Fibroblast of the conjunctiva (primary cell): ENCODE data around the gene EFNA2.

Source experiments
- DNase-seq: peaks from one replicate; pipeline ENCODE4 v3.0.0-alpha.2; 2010; ENCODE audit warnings: low read depth

The EFNA2 gene

DNA sequence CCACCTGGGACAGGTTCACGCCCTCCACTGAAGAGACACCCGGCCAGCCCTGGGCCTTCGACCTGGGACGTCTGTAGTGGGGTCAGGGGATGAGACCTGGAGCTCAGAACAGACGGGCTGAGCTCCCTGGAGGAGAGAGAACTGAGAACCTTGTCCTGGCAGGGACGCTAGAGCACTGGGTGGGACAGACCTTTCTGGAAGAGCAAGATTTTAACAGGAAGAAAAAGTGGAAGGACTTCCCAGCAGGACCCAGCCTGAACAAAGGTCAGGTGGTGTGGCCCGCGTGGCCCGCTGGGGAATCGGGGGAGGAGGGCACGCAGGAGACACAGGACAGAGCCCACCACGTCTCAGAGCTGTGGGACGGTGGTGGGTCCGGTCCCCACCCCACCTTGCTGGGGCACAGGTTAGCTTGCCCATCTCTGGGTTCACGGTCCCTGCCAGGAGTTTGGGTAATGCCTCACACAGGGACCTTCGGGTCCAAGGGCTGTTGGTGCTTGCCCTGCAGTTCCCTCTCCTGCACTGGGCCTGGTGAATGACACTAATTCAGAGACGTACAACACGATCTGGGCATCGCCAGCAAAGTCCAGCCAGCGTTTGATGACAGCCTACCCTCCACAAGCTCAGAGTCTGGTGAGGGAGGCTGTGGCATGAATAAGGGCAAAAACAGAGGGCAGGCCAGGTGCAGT, 1.2 kb upstream of the EFNA2 start:
- DNase-seq, result no peak

DNA sequence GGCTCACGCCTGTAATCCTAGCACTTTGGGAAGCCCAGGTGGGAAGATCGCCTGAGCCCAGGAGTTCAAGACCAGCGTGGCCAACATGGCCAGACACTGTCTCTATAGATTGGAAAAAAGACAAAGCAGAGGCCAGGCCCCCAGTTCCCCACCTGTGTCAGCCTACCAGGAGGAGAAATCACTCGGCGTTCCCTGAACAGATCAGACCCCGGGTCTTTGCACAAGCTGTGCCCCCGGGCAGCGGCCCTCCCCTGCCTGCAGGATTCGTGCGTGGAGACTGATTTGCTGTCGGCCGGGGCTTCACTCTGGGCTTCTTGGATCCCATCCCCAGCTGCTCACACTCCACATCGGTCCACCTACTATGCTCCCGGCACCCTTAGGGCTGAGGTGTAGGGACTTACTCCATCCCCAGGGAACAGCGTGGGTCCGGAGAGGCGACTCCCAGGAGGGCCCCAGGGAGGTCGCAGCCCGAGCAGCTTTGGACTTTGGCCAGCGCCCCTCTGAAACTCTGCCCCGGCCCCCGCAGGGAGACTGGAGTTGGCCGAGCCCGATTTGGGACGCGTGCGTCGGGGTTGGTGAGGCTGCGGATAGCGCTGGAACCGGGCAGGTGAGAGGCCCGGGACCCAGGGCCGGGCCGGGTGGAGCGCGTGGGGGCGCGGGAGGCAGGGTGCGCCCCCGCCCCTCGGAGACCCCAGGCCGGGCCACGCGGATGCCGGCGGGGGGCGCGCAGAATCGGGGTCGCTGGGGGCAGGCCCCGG, 515 bp upstream of the EFNA2 start:
- no peak for DNase-seq

DNA sequence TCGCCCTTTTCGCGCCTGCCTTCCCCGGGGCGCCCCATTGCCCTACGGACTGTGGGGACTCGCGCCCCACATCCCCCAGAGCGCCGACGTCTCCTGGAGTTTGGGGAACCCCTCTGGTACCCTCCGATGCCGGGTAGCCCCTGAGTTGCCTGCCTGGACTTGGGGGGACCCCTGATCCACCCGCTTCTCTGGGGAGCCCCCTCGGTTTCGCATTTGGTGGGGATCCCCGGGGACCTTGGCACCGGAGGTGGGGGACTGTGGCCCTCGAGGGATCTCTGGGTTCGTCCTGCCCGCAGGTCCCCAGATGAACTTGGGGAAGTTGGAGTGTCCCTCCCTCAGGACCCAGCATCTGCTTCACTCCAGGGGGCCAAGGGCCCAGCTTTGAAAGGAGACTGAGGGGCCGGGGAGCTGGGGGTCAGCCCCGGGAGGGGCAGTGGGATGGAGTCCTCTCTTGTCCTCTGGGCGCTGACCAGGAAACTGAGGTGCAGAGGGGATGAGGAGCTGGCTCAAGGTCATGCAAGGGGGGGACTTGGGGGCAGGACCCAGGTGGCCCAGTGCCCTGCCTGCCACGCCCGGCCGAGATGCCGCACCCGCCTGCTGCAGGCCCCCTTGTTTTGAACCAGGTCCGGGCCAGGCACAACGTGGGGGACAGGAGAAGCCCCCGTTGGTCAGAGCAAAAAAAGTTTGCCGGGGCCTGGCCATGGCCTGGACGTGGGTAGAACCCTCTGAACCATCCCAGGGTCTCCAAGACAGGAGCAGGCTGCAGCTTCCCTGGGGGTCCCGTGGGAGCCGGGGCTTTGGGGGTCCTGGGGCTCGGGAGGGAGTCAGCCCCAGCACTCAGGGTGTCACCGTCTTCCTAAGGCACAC, 1.0 kb downstream of the EFNA2 start:
- DNase-seq, result no peak

DNA sequence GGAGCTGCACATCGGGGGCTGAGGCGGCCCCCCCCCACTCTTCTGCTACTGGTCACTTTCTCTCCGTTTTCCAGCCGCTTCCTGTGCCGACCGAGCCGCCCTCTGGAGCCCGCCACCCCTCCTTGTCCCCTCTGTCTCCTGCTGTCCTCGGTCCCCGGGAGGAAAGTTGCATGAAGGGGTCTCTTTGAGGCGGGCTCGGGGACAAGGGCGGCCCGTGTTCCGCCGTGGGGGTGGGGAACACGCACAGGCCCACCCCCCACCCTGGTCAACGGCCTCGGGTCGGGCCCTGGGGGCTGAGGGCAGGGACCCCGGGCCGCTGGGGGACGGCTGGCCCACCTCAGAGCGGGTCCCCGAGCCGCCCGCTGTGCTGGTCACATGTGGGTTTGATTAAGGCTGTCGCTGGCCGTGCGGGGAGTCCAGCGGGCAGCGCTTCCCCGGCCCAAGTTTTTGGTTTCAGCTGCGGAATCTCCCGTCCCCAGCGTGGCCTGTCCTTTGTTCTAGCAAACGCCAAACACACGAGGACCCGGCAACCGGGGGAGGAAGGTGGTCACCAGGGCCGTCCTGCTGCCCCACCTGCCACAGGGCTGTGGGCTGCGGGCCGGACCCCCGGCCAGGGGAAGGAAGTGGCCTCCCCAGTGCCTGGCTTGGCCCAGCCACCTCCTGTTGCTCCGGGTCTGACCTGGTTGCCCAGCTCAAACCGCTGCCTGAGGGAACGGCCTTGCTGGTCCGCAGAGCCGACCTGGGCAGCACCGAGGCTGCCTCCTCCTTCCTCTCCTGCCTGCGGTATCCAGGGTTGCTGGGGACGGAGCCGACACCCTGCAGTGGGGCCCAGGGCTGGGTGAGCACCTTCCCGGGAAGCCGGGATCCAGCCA, 1.9 kb downstream of the EFNA2 start:
- DNase-seq, result no peak

DNA sequence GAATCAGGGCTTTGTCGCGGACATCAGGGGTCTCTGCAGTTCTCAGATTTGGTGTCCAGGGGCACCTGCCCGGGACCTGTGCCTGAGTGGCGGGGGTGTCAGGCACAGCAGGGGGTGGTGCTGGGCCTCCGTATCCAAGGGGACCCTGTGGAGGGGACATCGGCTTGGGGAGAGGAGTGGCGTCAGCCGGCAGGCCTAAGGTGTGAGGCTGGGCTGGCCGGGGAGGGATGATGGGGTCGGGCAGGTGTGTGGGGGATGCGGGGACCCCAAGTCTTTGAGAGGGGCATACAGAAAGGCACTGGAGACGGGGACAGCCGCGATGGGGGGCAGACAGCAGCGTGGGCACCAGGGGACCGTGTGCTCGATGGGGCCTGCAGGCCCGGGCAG, 2.5 kb downstream of the EFNA2 start:
- no peak for DNase-seq

DNA sequence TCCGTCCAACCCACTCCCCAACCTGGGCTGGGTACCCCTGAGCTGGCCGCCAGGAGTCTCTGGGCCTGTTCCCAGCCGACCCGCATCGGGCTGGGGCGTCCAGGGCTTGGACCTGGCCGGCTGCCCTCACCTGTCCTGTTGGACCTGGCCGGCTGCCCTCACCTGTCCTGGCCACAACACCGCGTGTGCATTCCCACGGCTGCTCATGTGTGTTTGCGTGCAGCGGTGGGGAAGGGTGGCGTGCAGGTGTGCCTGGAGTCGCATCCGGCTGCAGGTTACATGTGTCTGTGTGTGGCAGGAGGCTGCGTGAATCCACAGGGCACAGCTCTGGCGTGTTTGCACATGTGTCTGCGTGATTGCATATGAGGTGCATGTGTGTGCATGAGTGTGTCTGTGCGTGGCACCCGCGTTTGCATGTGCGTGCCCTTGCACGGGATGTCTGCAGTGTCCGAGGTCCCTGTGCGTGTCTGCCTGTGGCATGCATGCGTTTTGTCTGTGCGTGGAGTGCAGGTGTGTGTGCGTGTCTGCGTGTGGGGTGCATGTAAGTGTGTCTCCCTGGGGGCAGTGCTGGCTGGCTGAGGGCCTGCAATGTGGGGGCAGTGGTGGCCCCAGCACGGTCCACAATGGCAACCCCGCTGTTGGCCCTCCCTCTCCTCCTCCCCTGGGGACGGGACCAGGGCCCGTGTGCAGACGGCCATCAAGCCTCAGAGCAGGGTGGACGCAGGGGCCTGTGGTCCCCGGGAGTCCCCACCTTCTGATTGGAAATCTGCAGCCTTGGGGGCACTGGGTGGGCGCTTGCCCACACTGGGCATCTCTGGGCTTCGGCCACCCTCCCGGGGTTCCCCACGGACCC, 3.4 kb downstream of the EFNA2 start:
- DNase-seq, result no peak

DNA sequence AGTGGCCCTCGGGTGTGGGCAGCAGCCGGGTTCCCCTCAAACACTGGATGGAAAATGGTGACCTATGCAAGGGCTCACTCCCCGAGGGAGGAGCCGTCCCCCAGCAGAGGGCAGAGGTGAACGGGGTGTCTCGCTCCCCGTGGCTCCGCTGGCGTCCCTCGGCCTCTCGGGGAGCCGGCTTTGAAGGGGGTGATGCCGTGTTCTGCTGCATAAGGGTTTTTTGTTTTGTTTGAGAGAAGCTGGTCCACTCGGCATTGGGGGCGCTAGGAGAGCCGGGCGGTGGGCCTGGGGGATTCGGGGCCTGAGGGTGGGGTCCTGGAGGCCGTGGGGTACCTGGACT, 4.0 kb downstream of the EFNA2 start:
- DNase-seq, result no peak

DNA sequence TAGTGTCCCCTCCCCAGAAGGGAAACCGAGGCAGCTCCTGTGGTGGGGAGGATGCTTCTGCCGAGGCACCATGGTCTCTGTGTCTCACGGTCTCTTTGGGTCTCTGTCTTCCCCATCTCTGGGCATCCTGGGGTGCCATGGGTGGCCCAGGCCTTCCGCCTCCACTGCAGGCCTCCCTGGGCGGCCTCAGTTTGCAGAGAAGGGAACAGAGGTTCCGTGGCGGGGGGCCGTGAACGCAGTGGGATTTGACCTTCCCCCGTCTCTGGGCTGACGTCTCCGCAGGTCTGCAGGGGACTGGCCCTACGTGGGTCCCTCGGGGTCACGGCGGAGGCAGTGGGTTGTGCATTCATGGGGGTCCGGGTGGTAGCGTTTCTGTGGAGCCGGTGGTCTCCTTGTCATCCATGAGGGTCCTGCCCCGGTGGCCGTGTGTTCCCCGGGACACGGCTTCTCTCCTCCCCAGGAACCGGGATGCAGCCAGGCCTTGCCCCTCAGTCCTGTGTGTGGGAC, 4.6 kb downstream of the EFNA2 start:
- DNase-seq, result no peak

DNA sequence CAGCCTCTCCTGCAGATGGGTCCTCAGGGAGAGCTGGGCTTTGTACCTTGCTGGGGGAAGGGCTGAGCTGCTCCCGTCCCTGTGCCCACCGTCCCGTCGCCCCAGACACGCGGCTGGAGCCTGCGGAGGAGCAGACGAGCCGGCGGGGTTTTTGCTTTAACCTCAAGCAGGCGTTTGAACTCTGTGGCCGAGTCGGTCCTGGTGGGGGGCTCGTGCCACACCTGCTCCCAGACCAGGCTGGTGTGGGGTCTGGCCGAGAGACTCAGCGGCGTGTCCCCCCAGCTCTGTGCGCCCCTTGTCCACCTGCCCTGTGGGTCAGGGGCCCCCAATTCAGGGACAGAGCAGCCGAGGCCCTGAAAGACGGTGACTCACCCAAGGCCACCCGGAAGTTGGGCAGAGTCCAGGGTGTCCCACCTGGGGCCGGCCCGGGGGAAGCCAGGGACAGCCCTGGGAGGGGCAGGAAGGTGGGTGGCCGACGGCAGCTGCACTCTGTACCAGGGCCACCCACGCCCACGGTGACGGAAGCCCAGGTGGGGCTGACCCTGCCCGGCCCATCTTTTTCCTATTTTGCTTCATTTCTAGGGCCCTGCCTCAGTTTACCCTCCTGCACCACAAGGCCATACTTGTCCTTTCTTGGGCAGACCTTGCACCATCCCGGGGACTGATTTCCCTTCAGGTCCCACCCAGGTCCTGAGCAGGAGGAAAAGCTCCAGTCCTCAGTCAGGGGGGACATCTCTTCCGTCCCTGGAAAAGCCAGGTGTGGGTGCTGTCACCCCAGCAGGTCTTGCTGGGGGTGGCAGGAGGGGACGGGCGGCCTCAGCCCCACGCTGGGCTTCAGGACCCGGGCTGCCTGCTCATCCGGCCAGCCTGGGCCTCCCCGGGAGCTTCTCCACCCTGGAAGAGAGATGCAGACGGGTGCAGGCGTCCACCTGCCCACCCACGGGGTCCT, 5.3 kb downstream of the EFNA2 start:
- DNase-seq, result no peak

DNA sequence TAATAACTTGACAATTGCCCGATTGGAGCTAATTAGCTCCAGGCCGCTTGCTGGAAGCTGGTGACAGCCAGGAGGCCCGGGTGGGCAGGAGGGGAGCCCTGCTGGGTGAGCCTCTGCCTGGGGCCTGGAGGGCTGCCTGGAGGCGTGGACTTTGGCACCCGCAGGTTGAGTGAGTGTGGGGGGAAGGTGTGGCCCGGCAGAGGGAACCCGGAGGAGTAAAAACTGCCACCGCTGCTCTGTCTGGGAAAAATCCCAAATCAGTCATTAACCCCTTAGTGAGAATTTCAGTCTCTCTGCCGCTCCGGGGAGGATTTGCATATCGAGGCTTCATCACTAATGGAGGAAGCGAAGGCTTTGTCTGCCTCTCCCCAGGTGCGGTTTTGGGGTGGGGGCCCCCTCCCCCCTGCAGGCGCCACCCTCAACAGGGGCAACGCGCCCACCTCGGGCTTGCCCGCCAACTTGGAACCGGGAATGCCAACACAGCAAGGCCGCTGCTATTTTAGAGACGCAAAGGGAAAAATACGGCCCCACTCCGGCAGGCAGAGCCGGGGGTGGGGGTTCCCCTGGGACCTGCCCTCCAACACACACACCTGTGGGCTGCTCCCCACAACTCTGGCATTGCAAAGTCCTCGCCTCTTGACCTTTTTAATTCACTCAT, 6.2 kb downstream of the EFNA2 start:
- DNase-seq, result no peak

DNA sequence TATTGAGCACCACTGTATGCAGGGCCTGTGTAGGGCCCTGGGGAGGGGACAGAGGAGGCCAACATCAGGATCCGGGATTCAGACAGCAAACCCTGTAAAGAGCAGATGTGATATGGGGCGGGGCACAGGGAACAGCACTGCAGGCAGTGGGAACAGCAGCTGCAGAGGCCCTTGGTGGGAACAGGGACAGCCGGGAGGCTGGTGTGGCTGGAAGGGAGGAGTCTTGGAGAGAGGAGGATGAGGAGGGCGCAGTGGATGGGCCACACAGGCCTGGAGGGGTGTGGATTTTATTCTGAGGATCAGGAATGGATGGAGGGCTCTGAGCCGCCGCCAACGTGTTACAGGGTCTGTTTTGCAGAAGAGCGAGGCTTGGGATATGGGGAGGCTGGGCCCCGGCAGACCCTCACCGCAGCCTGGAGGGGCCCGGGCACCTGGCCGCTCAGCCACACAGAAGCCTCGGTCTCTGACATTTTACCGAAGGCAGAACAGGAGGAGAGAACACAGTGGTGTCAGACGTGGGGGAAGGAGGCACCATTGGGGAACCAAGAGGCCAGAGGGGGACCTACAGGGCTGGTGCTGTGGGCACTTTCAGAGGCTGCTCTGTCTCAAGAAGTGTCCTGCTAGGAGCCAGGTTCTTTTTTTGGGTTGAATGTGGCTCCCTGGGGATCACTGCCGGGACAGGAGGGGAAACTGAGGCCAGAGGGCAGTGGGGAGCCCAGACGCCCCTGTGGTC, 6.9 kb downstream of the EFNA2 start:
- DNase-seq, result no peak

DNA sequence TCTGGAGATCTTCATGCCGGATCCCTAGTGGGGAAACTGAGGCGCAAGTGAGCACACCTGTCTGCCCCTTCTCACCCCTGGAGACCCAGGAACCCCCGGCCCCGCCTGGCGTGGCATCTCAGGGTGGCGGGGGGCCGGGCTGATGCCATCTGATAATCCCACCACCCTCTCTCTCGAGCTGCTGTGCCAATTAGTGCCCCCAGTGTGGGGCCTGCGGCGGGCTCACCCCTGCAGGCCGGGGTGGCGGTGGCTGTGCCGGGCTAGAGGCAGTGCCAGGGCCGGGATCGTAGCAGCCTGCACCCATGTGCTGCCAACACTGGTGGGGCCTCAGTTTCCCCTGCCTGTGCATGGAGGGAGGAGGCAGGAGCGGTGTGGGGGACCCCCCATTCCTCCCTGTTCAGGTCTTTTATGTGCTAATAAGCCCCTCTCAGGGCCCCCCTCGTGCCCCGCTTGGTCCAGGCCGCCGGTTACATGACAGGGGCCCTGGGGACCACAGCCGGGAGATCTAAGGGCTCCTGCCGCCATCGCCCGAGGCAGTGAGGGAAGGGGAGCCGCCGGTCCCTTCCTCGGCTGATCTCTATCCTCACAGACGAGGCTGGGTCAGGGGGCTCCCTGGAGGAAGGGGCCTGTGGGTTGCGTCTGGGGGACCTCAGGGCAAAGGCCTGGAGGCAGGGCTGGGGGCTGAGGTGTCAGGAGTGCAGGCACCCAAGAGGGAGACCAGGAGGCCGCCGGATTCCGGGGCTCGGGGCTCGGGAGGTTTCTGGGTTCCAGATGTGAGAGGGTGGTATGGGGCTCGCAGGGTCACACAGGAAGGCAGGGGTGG, 8.3 kb downstream of the EFNA2 start:
- no peak for DNase-seq

DNA sequence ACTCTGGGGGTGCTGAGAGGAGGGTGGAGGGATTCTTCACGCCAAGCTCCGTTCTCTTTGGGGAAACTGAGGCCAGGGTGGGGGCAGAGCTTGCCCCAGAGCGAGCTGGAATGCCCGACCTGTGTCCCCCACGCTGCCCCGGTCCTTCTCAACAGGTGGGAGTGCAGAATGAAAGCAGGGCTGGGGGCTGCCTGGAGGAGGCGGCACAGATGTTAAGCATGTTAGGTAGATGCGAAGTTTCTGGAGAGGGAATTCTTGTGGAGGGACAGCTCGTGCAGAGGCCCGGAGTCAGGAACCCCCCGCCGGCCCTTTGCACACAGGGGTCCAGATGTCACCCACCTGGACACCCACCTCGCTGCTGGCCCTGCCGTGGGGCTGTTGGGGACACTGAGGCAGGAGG, 9.0 kb downstream of the EFNA2 start:
- no peak for DNase-seq

DNA sequence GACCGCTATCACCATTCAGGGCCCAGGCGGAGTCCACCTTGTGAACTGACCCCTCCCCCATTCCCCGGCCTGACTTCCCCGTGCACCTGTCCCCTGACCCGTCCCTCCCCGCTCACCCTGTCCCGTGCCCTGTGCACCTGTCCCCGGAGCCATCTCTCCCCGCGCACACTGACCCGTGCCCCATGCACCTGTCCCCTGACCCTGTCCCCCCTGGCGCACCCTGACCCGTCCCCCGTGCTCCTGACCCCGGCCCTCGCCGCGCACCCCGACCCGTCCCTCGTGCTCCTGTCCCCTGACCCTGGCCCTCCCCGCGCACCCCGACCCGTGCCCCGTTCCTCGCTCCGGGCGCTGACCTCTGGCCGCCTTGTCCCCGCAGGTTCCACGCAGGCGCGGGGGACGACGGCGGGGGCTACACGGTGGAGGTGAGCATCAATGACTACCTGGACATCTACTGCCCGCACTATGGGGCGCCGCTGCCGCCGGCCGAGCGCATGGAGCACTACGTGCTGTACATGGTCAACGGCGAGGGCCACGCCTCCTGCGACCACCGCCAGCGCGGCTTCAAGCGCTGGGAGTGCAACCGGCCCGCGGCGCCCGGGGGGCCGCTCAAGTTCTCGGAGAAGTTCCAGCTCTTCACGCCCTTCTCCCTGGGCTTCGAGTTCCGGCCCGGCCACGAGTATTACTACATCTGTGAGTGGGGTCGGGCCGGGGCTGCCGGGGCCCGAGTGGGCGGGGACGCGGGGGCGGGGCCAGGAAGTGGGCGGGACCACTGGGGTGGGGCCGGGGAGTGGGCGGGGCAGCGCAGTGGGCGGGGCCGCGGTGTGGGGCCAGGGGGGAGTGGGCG, 9.7 kb downstream of the EFNA2 start:
- no peak for DNase-seq

DNA sequence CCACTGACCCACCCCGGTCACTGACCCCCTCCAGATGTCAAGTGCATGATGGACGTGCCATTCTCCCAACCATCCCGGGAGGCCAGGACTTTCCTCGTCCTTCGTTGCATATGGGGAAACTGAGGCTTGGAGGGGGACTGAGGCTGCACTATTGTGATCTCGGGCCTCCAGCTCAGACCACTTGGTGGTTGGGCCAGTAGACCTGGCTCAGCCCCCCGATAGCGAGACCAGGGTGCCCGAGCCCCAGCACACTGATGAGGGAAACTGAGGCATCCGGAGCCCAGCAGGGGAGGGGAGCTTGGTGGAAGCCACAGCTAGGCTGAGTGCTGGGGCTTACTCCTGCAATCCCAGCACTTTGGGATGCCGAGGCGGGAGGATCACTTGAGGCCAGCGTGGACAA, 10.4 kb downstream of the EFNA2 start:
- no peak for DNase-seq

DNA sequence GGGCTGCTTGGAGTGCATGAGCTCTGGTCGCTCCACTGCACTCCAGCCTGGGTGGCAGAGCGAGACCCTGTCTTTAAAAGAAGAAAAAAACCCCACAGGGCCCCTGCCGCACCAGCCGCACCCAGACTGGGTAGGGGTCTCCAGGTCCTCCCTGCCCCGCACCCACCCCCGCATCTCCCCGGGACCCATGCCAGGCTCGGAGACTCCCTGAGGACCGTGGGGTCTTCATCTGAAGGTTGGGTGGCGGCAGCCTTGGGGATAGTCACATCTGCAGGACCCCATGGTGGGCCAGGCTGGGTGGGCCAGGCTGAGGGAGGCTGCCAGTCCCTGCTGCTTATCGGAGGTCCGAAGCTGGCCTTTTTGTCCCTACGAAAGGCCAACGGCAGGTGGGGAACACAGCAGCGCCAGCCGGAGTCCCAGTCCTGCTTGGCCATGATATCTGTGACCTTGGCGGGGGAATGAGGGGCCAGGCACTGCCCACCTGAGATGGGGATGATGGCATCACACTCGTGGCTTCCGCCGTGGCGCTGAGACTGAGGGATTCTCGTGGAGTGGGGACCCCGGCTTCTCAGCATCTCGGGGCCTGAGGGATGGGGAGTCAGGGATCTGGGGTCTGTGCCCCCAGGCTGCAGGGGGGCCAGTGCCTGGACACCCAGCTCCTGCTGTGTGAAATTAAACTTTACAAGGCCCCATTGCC, 11.1 kb downstream of the EFNA2 start:
- DNase-seq, result no peak
